Central memory CD8-positive, alpha-beta T cell (primary cell): ENCODE data around the gene MEIOB.
"Not testable (repeated sequence)": the region's sequence is repeated elsewhere in the genome, so short reads cannot be mapped to it uniquely, and the experiment has no call there.

Source experiments
- ATAC-seq: fragments of 150-1000 bp; cut with Tn5 transposase; replicated peaks from 2 replicates; pipeline ENCODE4 v1.10.0; 2022; ENCODE audit warnings: mild to moderate bottlenecking, moderate FRiP score, moderate number of reproducible peaks; ENCODE audit not compliant: poor library complexity, severe bottlenecking; ENCODE audit errors: extremely low read depth
- DNase-seq, 2 donors: peaks; one replicate each; pipeline ENCODE4 v3.0.0; 2021; ENCODE audit warnings: low spot score in 2 of 2
- H3K27ac Mint-ChIP-seq: one replicate; pipeline ENCODE4 v1.8.0; 2022; ENCODE audit warnings: low read depth, mild to moderate bottlenecking, moderate library complexity, mixed read lengths
- H3K27me3 Mint-ChIP-seq: one replicate; pipeline ENCODE4 v1.8.0; 2022; ENCODE audit warnings: mixed read lengths
- H3K36me3 Mint-ChIP-seq: one replicate; pipeline ENCODE4 v1.8.0; 2022; ENCODE audit warnings: mild to moderate bottlenecking, moderate library complexity, mixed read lengths; ENCODE audit not compliant: insufficient read depth
- H3K4me1 Mint-ChIP-seq: one replicate; pipeline ENCODE4 v1.8.0; 2022; ENCODE audit warnings: mixed read lengths
- H3K4me3 Mint-ChIP-seq: one replicate; pipeline ENCODE4 v1.8.0; 2022; ENCODE audit warnings: mild to moderate bottlenecking, moderate library complexity, mixed read lengths
- H3K9me3 Mint-ChIP-seq: one replicate; pipeline ENCODE4 v1.8.0; 2022; ENCODE audit warnings: mixed read lengths

Gene MEIOB

GRCh38 chr16:1800701-1801100 lies 71.3 kb downstream of the MEIOB start:
- Mint-ChIP-seq H3K36me3 (peaks cover 4% of the 10 kb centered on the region), H3K27ac (no peak overlapping the region), H3K27me3 (no peaks in the 10 kb centered on the region), H3K9me3 (no peaks in the 10 kb centered on the region), H3K4me3 (no peak overlapping the region), H3K4me1 (no peaks in the 10 kb centered on the region)
- no peak for DNase-seq
- ATAC-seq = no peak

GRCh38 chr16:1799263-1799662 lies 72.7 kb downstream of the MEIOB start:
- H3K27me3 Mint-ChIP-seq, H3K9me3 Mint-ChIP-seq, H3K27ac Mint-ChIP-seq, H3K4me3 Mint-ChIP-seq, DNase-seq, H3K36me3 Mint-ChIP-seq, H3K4me1 Mint-ChIP-seq, ATAC-seq: not testable (repeated sequence)

GRCh38 chr16:1794908-1795666 lies 76.9 kb downstream of the MEIOB start:
- H3K27me3 Mint-ChIP-seq = no peaks in the 10 kb centered on the region
- H3K4me3 Mint-ChIP-seq = no peak overlapping the region
- H3K27ac Mint-ChIP-seq = no peak overlapping the region
- no peak for ATAC-seq
- H3K36me3 Mint-ChIP-seq = no peaks in the 10 kb centered on the region
- H3K4me1 Mint-ChIP-seq = no peaks in the 10 kb centered on the region
- DNase-seq = no peak
- H3K9me3 Mint-ChIP-seq = no peaks in the 10 kb centered on the region

- Mint-ChIP-seq H3K9me3 (no peaks in the 10 kb centered on the region), H3K4me3 (no peak overlapping the region), H3K27ac (no peak overlapping the region), H3K36me3 (no peaks in the 10 kb centered on the region), H3K27me3 (no peaks in the 10 kb centered on the region), H3K4me1 (no peaks in the 10 kb centered on the region)
- ATAC-seq (no peak), DNase-seq (no peak)
These were observed 77.6 kb downstream of the MEIOB start for GRCh38 chr16:1794221-1794871.

GRCh38 chr16:1793578-1794220 lies 78.3 kb downstream of the MEIOB start, which contains the start of gene IGFALS:
TSS of gene IGFALS (minus strand) at chr16:1793705. CDS start at chr16:1793652, 53 bp downstream.
- peaks cover under 1% of the 10 kb centered on the region for H3K36me3 Mint-ChIP-seq

GRCh38 chr16:1792836-1793577 lies 79.0 kb downstream of the MEIOB start:
- no peak overlapping the region for H3K27ac Mint-ChIP-seq
- H3K4me1 Mint-ChIP-seq = peaks cover 5% of the 10 kb centered on the region
- H3K27me3 Mint-ChIP-seq = no peaks in the 10 kb centered on the region
- H3K4me3 Mint-ChIP-seq = no peak overlapping the region
- peaks cover 3% of the 10 kb centered on the region for H3K36me3 Mint-ChIP-seq
- ATAC-seq (no peak), DNase-seq (no peak)
- H3K9me3 Mint-ChIP-seq = no peaks in the 10 kb centered on the region

More at GRCh38 chr16:1793578-1794220, 78.3 kb downstream of the MEIOB start, which contains the start of gene IGFALS:
- DNase-seq (no peak), ATAC-seq (no peak)
- no peak within 1 kb of the TSS for H3K4me3 Mint-ChIP-seq
- H3K4me1 Mint-ChIP-seq = peaks cover 4% of the 10 kb centered on the region
- H3K9me3 Mint-ChIP-seq = no peaks in the 10 kb centered on the region
- no peak within 1 kb of the TSS for H3K27ac Mint-ChIP-seq
- no peaks in the 10 kb centered on the region for H3K27me3 Mint-ChIP-seq

- DNase-seq (no peak), ATAC-seq (no peak)
- H3K4me1 Mint-ChIP-seq = peaks cover 5% of the 10 kb centered on the region
- no peak overlapping the region for H3K27ac Mint-ChIP-seq
- H3K36me3 Mint-ChIP-seq = peaks cover 3% of the 10 kb centered on the region
- no peaks in the 10 kb centered on the region for H3K9me3 Mint-ChIP-seq
- H3K4me3 Mint-ChIP-seq = no peak overlapping the region
- H3K27me3 Mint-ChIP-seq = no peaks in the 10 kb centered on the region
These were observed 79.8 kb downstream of the MEIOB start for GRCh38 chr16:1791943-1792812.

- H3K27me3 Mint-ChIP-seq = no peaks in the 10 kb centered on the region
- no peak overlapping the region for H3K4me3 Mint-ChIP-seq
- ATAC-seq (no peak), DNase-seq (no peak)
- peaks cover 6% of the 10 kb centered on the region for H3K36me3 Mint-ChIP-seq
- peaks cover 5% of the 10 kb centered on the region for H3K4me1 Mint-ChIP-seq
- H3K27ac Mint-ChIP-seq = no peak overlapping the region
- H3K9me3 Mint-ChIP-seq = no peaks in the 10 kb centered on the region
These were observed 80.6 kb downstream of the MEIOB start for GRCh38 chr16:1791256-1791942.

GRCh38 chr16:1790611-1791255 lies 81.2 kb downstream of the MEIOB start:
- H3K36me3 Mint-ChIP-seq = peaks cover 6% of the 10 kb centered on the region
- ATAC-seq = no peak
- no peak overlapping the region for H3K4me3 Mint-ChIP-seq
- no peaks in the 10 kb centered on the region for H3K9me3 Mint-ChIP-seq
- DNase-seq = peak in 1 of 2 donors; percentile 8
- H3K27ac Mint-ChIP-seq = no peak overlapping the region
- peaks cover 5% of the 10 kb centered on the region for H3K4me1 Mint-ChIP-seq
- no peaks in the 10 kb centered on the region for H3K27me3 Mint-ChIP-seq

GRCh38 chr16:1790261-1790610 lies 81.7 kb downstream of the MEIOB start:
- Mint-ChIP-seq H3K4me1 (peaks cover 9% of the 10 kb centered on the region), H3K9me3 (no peaks in the 10 kb centered on the region), H3K27ac (no peak overlapping the region), H3K27me3 (no peaks in the 10 kb centered on the region), H3K4me3 (no peak overlapping the region), H3K36me3 (peaks cover 6% of the 10 kb centered on the region)
- DNase-seq (no peak), ATAC-seq (no peak)

GRCh38 chr16:1789643-1790045 lies 82.3 kb downstream of the MEIOB start:
- ATAC-seq (no peak), DNase-seq (no peak)
- Mint-ChIP-seq H3K4me1 (peaks cover 13% of the 10 kb centered on the region), H3K36me3 (peaks cover 6% of the 10 kb centered on the region), H3K27ac (no peak overlapping the region), H3K27me3 (no peaks in the 10 kb centered on the region), H3K4me3 (no peak overlapping the region), H3K9me3 (no peaks in the 10 kb centered on the region)
